HCT116 (cell line): Measurements from ENCODE around the gene RPUSD3. TPM values are rescaled to one million over a fixed set of nuclear protein-coding genes. Genes with fewer than 3 reads are reported as not detected.

Source experiments
- ATAC-seq: fragments of 200-7000 bp; cut with Tn5 transposase; 2 replicates; pipeline ENCODE4 v1.9.1; 2020; ENCODE audit warnings: mild to moderate bottlenecking, moderate library complexity
- BruUV-seq: library from RNA; stranded (reverse); fragments of 400-500 nt; replicated peaks from 2 replicates; lab custom pipeline; 2021; lab: Mats Ljungman, UMichigan
- CTCF ChIA-PET: fragments of 300-600 bp; sonication (Branson Sonifier 250); formaldehyde crosslinking; loops from one replicate; lab custom pipeline; 2021; ENCODE audit warnings: antibody characterized with exemption; lab: Charles Lee
- POLR2A ChIA-PET: fragments of 300-600, 350-600 bp; sonication (Branson Sonifier 250); formaldehyde crosslinking; loops from one replicate; lab custom pipeline; 2021; ENCODE audit warnings: antibody characterized with exemption; lab: Charles Lee
- RAD21 ChIA-PET, 2 experiments: fragments of 300-600 bp; sonication (Branson Sonifier 250); formaldehyde crosslinking; loops; one replicate each; lab custom pipeline; 2023; ENCODE audit warnings: low total read pairs in 2 of 2; ENCODE audit not compliant: uncharacterized antibody in 2 of 2, unreplicated experiment in 2 of 2, low non-redundant PET in 1 of 2; lab: Charles Lee
- DNase-seq: peaks from one replicate; pipeline ENCODE4 v3.0.0-alpha.2; 2010; ENCODE audit warnings: low read depth, low spot score
- H2AFZ ChIP-seq: fragments of 200-600 bp; shearing (Covaris generic), sonication (generic); 2 replicates; pipeline ENCODE4 v1.6.1; 2017; ENCODE audit warnings: low read depth, mixed run types, mixed read lengths, antibody characterized with exemption, low read length; ENCODE audit not compliant: poor library complexity, severe bottlenecking
- H3K27ac ChIP-seq: 2 replicates; pipeline ENCODE4 v1.5.1; 2012; ENCODE audit warnings: low read depth, low read length
- H3K27me3 ChIP-seq: fragments of 200-600 bp; sonication (generic); 2 replicates; pipeline ENCODE4 v1.6.1; 2016; ENCODE audit warnings: mixed run types, low read length, mixed read lengths; ENCODE audit not compliant: insufficient read depth
- H3K36me3 ChIP-seq, 2 experiments: fragments of 200-500 bp in 1 of 2; fragments of 200-600 bp in 1 of 2; sonication (Bioruptor generic) in 1 of 2; sonication (generic) in 1 of 2; 2 replicates each; pipeline versions ENCODE4 v1.5.1 to v1.6.1; 2014 to 2016; ENCODE audit warnings: low read length in 2 of 2, inconsistent platforms in 1 of 2, mixed read lengths in 1 of 2, mixed run types in 1 of 2; ENCODE audit not compliant: insufficient read depth in 2 of 2, control insufficient read depth in 1 of 2
- H3K4me1 ChIP-seq, 2 experiments: fragments of 200-600 bp in 1 of 2; sonication (generic) in 1 of 2; 2 replicates each; pipeline versions ENCODE4 v1.5.1 to v1.6.1; 2012 to 2017; ENCODE audit warnings: low read length in 2 of 2, inconsistent platforms in 1 of 2, mild to moderate bottlenecking in 1 of 2, mixed read lengths in 1 of 2, mixed run types in 1 of 2, moderate library complexity in 1 of 2; ENCODE audit not compliant: insufficient read depth in 2 of 2, control insufficient read depth in 1 of 2
- H3K4me2 ChIP-seq: fragments of 200-600 bp; sonication (generic); 2 replicates; pipeline ENCODE4 v1.6.1; 2017; ENCODE audit warnings: mixed run types, low read length, mixed read lengths
- H3K4me3 ChIP-seq, 2 experiments: fragments of 200-600 bp in 1 of 2; sonication (generic) in 1 of 2; replicated peaks in 1 of 2; 2 replicates each; pipeline ENCODE4 v1.5.1; 2011 to 2016; ENCODE audit warnings: low read length in 2 of 2, control low read depth in 1 of 2, low read depth in 1 of 2, mild to moderate bottlenecking in 1 of 2, mixed read lengths in 1 of 2, mixed run types in 1 of 2
- H3K79me2 ChIP-seq: fragments of 200-600 bp; sonication (generic); 2 replicates; pipeline ENCODE4 v1.6.1; 2017; ENCODE audit warnings: mild to moderate bottlenecking, mixed run types, low read length, moderate library complexity, mixed read lengths; ENCODE audit not compliant: insufficient read depth
- H3K9ac ChIP-seq: fragments of 200-600 bp; sonication (generic); 2 replicates; pipeline ENCODE4 v1.6.1; 2016; ENCODE audit warnings: low read length, mixed read lengths
- H3K9me2 ChIP-seq: fragments of 200-600 bp; sonication (generic), shearing (Covaris generic); 2 replicates; pipeline ENCODE4 v1.6.1; 2017; ENCODE audit warnings: mixed run types, mild to moderate bottlenecking, moderate library complexity; ENCODE audit not compliant: insufficient read depth
- H3K9me3 ChIP-seq, 2 experiments: fragments of 200-500 bp in 1 of 2; fragments of 200-600 bp in 1 of 2; sonication (Bioruptor generic) in 1 of 2; sonication (generic) in 1 of 2; 2 replicates each; pipeline ENCODE4 v1.6.1; 2014 to 2017; ENCODE audit warnings: low read length in 2 of 2, mixed read lengths in 2 of 2, inconsistent platforms in 1 of 2, low read depth in 1 of 2, mild to moderate bottlenecking in 1 of 2, mixed run types in 1 of 2, moderate library complexity in 1 of 2; ENCODE audit not compliant: control insufficient read depth in 1 of 2, insufficient read depth in 1 of 2
- H4K20me1 ChIP-seq: fragments of 200-600 bp; sonication (generic), shearing (Covaris generic); 2 replicates; pipeline ENCODE4 v1.6.1; 2017; ENCODE audit warnings: mixed run types, mild to moderate bottlenecking, moderate library complexity; ENCODE audit not compliant: insufficient read depth
- EGR1 ChIP-seq: IDR thresholded peaks from 2 replicates; pipeline ENCODE4 v1.6.1; 2012; ENCODE audit warnings: low read depth
- EZH2 ChIP-seq: fragments of 200-600 bp; sonication (generic); IDR thresholded peaks from 2 replicates; pipeline ENCODE4 v1.6.1; 2017; ENCODE audit warnings: antibody characterized with exemption, mixed run types
- EZH2phosphoT487 ChIP-seq: fragments of 200-600 bp; IDR thresholded peaks from 2 replicates; pipeline ENCODE4 v1.6.1; 2018; ENCODE audit warnings: antibody characterized with exemption, borderline replicate concordance
- JUND ChIP-seq: IDR thresholded peaks from 2 replicates; pipeline ENCODE4 v1.6.1; 2012
- POLR2AphosphoS5 ChIP-seq: IDR thresholded peaks from 2 replicates; pipeline ENCODE4 v1.6.1; 2011; ENCODE audit warnings: mild to moderate bottlenecking, low read depth, low read length, moderate library complexity
- RAD21 ChIP-seq: IDR thresholded peaks from 2 replicates; pipeline ENCODE4 v1.6.1; 2012; ENCODE audit warnings: low read depth, mild to moderate bottlenecking
- SIN3A ChIP-seq: IDR thresholded peaks from 2 replicates; pipeline ENCODE4 v1.6.1; 2012; ENCODE audit warnings: low read depth
- SRF ChIP-seq: IDR thresholded peaks from 2 replicates; pipeline ENCODE4 v1.6.1; 2012; ENCODE audit warnings: low read depth
- TCF7L2 ChIP-seq: IDR thresholded peaks from 2 replicates; pipeline ENCODE4 v1.7.0; 2011; ENCODE audit warnings: borderline replicate concordance, inconsistent platforms; ENCODE audit not compliant: insufficient read depth, insufficient read length; ENCODE audit errors: extremely low read depth
- YY1 ChIP-seq: IDR thresholded peaks from 2 replicates; pipeline ENCODE4 v1.6.1; 2011; ENCODE audit warnings: low read length, low read depth, moderate library complexity, mild to moderate bottlenecking; ENCODE audit not compliant: insufficient replicate concordance; ENCODE audit errors: extremely low read depth
- ZFX ChIP-seq: fragments of 450-650 bp; IDR thresholded peaks from 2 replicates; pipeline ENCODE4 v1.6.1; 2017
- ZNF274 ChIP-seq: fragments of 200-500 bp; sonication (Bioruptor generic); IDR thresholded peaks from 2 replicates; pipeline ENCODE4 v1.6.1; 2014; ENCODE audit warnings: mild to moderate bottlenecking, low read depth, low read length, inconsistent platforms
- intact Hi-C: fragments of 100-400 bp; cut with micrococcal nuclease; formaldehyde crosslinking; loops from 2 replicates; pipeline ENCODE4 v1.10.0; 2022
- total RNA-seq: library from RNA; stranded (reverse); gene quantifications from one replicate; pipeline ENCODE4 v1.2.1, GENCODE V29; 2021; ENCODE audit not compliant: unreplicated experiment
- TF ChIP-seq, protein P1 (sequence below), 3 experiments: fragments of 200-600 bp in 1 of 3; sonication (generic) in 1 of 3; IDR thresholded peaks in 2 of 3; conservative IDR thresholded peaks in 1 of 3; 2 replicates each; pipeline ENCODE4 v1.5.1; 2012 to 2017; ENCODE audit warnings: low read depth in 2 of 3, low read length in 2 of 3, antibody characterized with exemption in 1 of 3, borderline replicate concordance in 1 of 3, control low read depth in 1 of 3, mild to moderate bottlenecking in 1 of 3, mixed read lengths in 1 of 3, mixed run types in 1 of 3, moderate library complexity in 1 of 3; ENCODE audit not compliant: insufficient read depth in 1 of 3
- TF ChIP-seq, protein P2 (sequence below): IDR thresholded peaks from 2 replicates; pipeline ENCODE4 v1.6.1; 2012

RPUSD3 gene
- total RNA-seq, 1 experiment from 2014 or later, result 58.0 TPM

- BruUV-seq, result TSS peak; percentile 73
- ATAC-seq (no peak), DNase-seq (no peak)
- Histone ChIP-seq H3K4me1 (peaks cover 0 to 18% of the 10 kb centered on the region in 2 experiments; a peak in 3 of 4 replicates), H3K36me3 (peaks cover 10 to 19% of the 10 kb centered on the region in 2 experiments; a peak in 2 of 4 replicates), H3K4me2 (peak overlapping the region; percentile 93), H3K27me3 (no peaks in the 10 kb centered on the region), H3K27ac (peak overlapping the region; percentile 82), H3K4me3 (peak overlapping the region; percentile 81 to 87), H2AFZ (no peak overlapping the region), H4K20me1 (no peaks in the 10 kb centered on the region)
- intact Hi-C loops, result loop anchor here (2.0 kb wide), 1 partner anchor 61 kb away; the partner anchor contains the start of gene BRPF1
- ChIA-PET CTCF (interaction anchor here (0.9 to 1.3 kb wide), 4 partner anchors 9 to 288 kb away, joined by 3 to 5 read pairs (median 4); no protein-coding TSS in a partner anchor), POLR2A (interaction anchor here (0.8 to 1.2 kb wide), 2 partner anchors 15 to 73 kb away, joined by 3 to 5 read pairs; no protein-coding TSS in a partner anchor)
- TF ChIP-seq, protein P1, sequence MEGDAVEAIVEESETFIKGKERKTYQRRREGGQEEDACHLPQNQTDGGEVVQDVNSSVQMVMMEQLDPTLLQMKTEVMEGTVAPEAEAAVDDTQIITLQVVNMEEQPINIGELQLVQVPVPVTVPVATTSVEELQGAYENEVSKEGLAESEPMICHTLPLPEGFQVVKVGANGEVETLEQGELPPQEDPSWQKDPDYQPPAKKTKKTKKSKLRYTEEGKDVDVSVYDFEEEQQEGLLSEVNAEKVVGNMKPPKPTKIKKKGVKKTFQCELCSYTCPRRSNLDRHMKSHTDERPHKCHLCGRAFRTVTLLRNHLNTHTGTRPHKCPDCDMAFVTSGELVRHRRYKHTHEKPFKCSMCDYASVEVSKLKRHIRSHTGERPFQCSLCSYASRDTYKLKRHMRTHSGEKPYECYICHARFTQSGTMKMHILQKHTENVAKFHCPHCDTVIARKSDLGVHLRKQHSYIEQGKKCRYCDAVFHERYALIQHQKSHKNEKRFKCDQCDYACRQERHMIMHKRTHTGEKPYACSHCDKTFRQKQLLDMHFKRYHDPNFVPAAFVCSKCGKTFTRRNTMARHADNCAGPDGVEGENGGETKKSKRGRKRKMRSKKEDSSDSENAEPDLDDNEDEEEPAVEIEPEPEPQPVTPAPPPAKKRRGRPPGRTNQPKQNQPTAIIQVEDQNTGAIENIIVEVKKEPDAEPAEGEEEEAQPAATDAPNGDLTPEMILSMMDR (IDR thresholded peaks at IDR 0.05 in 2 of 3, conservative IDR thresholded peaks at IDR 0.05 in 1 of 3; ENCODE audit: borderline replicate concordance in 1 of 3, insufficient read depth in 1 of 3, low read depth in 2 of 3, low read length in 2 of 3), result no peak
- peak; percentile 58; the same call in 1 of the 2 replicates for TF ChIP-seq SIN3A
- TF ChIP-seq ZFX, result peak; percentile 27; the same call in 1 of the 2 replicates
- TF ChIP-seq, all 23 proteins: peak for 2
- RAD21 ChIA-PET, result no interaction called here
- Histone ChIP-seq H3K9me2 (no peaks in the 10 kb centered on the region), H3K9ac (peak overlapping the region; percentile 97), H3K9me3 (no peaks in the 10 kb centered on the region), H3K79me2 (peaks cover 47% of the 10 kb centered on the region)
Observed at GRCh38 chr3:9791790-9792404, 51.9 kb downstream of the RPUSD3 start.

DNA sequence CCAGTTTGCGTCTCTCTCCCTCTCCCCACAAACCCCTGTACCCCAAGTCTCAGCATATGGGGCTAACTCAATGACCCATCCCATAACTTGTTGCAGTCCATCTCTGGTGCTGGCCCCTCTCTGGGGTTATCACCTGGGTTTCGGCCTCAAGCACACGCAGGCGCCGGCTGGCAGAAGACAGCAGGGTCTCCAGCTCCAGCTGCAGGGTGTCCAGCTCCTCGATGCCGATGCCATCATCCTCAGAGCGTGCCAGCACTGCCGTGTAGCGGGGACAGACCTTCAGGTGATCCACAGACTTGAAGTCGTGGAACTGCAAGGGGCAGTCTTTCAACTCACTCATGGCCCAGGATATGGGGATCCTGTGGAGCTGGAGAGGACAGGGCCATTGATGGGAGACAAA lies 52.7 kb downstream of the RPUSD3 start:
- ATAC-seq, result no peak
- no peak overlapping the region for H2AFZ ChIP-seq
- H4K20me1 ChIP-seq, result no peaks in the 10 kb centered on the region
- H3K4me2 ChIP-seq, result peak overlapping the region; percentile 93
- no peaks in the 10 kb centered on the region for H3K27me3 ChIP-seq
- ChIA-PET CTCF (no interaction called here), RAD21 (no interaction called here), POLR2A (no interaction called here)
- peaks cover 0 to 18% of the 10 kb centered on the region in 2 experiments; a peak in 3 of 4 replicates for H3K4me1 ChIP-seq
- intact Hi-C loops, result no loop called here
- H3K9ac ChIP-seq, result peak overlapping the region; percentile 97; the same call in 1 of the 2 replicates
- H3K36me3 ChIP-seq, result peaks cover 15 to 17% of the 10 kb centered on the region in 2 experiments; a peak in 2 of 4 replicates
- no peaks in the 10 kb centered on the region for H3K9me3 ChIP-seq
- no TSS peak for BruUV-seq
- 0 out of 2 replicates have a peak overlapping the region, but pooled peaks have one; percentile 82 for H3K27ac ChIP-seq
- peak overlapping the region; percentile 81 to 87; a peak in 3 of 4 replicates for H3K4me3 ChIP-seq
- H3K79me2 ChIP-seq, result peaks cover 41% of the 10 kb centered on the region
- no peaks in the 10 kb centered on the region for H3K9me2 ChIP-seq
- no peak for DNase-seq
- no peak for TF ChIP-seq JUND
- TF ChIP-seq EGR1, result no peak
- TF ChIP-seq TCF7L2, result no peak
- TF ChIP-seq SRF, result no peak
- TF ChIP-seq, protein P1 (IDR thresholded peaks at IDR 0.05 in 2 of 3, conservative IDR thresholded peaks at IDR 0.05 in 1 of 3; ENCODE audit: borderline replicate concordance in 1 of 3, insufficient read depth in 1 of 3, low read depth in 2 of 3, low read length in 2 of 3), result no peak
- TF ChIP-seq ZNF274, result no peak
- no peak for TF ChIP-seq RAD21
- no peak for TF ChIP-seq YY1
- TF ChIP-seq, protein P2, sequence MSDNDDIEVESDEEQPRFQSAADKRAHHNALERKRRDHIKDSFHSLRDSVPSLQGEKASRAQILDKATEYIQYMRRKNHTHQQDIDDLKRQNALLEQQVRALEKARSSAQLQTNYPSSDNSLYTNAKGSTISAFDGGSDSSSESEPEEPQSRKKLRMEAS, result no peak
- TF ChIP-seq EZH2, result no peak
- TF ChIP-seq EZH2phosphoT487, result no peak
- TF ChIP-seq POLR2AphosphoS5, result no peak
